Islet precursor cell (in vitro differentiated cells): ENCODE data around the gene HCN4.

Experiments used
- DNase-seq: peaks from one replicate; pipeline ENCODE4 v3.0.0-alpha.2; 2018

The HCN4 gene

GRCh38 chr15:73341886-73342600, 26.7 kb downstream of the HCN4 start:
- DNase-seq = no peak

GRCh38 chr15:73340502-73341192, 28.1 kb downstream of the HCN4 start:
- no peak for DNase-seq

- no peak for DNase-seq
These were observed 30.0 kb downstream of the HCN4 start for GRCh38 chr15:73338606-73339374.

GRCh38 chr15:73338058-73338457, 30.7 kb downstream of the HCN4 start:
- no peak for DNase-seq

GRCh38 chr15:73337187-73337586, 31.6 kb downstream of the HCN4 start:
- no peak for DNase-seq

- no peak for DNase-seq
These were observed 32.0 kb downstream of the HCN4 start for GRCh38 chr15:73336756-73337155.

GRCh38 chr15:73335471-73335870, 33.3 kb downstream of the HCN4 start:
- no peak for DNase-seq

- no peak for DNase-seq
These were observed 33.7 kb downstream of the HCN4 start for GRCh38 chr15:73335026-73335425.

- DNase-seq = no peak
These were observed 34.7 kb downstream of the HCN4 start for GRCh38 chr15:73334086-73334485.

- no peak for DNase-seq
These were observed 35.8 kb downstream of the HCN4 start for GRCh38 chr15:73333001-73333400.

GRCh38 chr15:73331991-73332925, 36.5 kb downstream of the HCN4 start:
- DNase-seq = no peak

- no peak for DNase-seq
These were observed 37.3 kb downstream of the HCN4 start for GRCh38 chr15:73331501-73331900.

GRCh38 chr15:73330206-73331051, 38.3 kb downstream of the HCN4 start:
- peak; percentile 51 for DNase-seq

- peak; percentile 50 for DNase-seq
These were observed 39.1 kb downstream of the HCN4 start for GRCh38 chr15:73329501-73330200.

GRCh38 chr15:73328981-73329380, 39.8 kb downstream of the HCN4 start:
- DNase-seq = peak; percentile 41

GRCh38 chr15:73328149-73328820, 40.5 kb downstream of the HCN4 start:
- DNase-seq = peak; percentile 41

- peak; percentile 35 for DNase-seq
These were observed 42.6 kb downstream of the HCN4 start for GRCh38 chr15:73326157-73326556.

- DNase-seq = peak; percentile 59
These were observed 43.4 kb downstream of the HCN4 start for GRCh38 chr15:73325191-73325861.

- DNase-seq = peak; percentile 46
These were observed 44.1 kb downstream of the HCN4 start for GRCh38 chr15:73324496-73325170.
